Endothelial cell of umbilical vein (primary cell): ENCODE data around the gene KCNH2.

Experiments used
- EZH2 ChIP-seq: IDR thresholded peaks from 2 replicates; pipeline ENCODE4 v1.6.1; 2012; ENCODE audit warnings: borderline replicate concordance, low read depth, mild to moderate bottlenecking, moderate library complexity, low read length, inconsistent platforms; ENCODE audit not compliant: severe bottlenecking
- JUN ChIP-seq: IDR thresholded peaks from 2 replicates; pipeline ENCODE4 v1.6.1; 2011; ENCODE audit warnings: borderline replicate concordance, low read depth; ENCODE audit not compliant: insufficient read length, insufficient read depth
- POLR2A ChIP-seq: IDR thresholded peaks from 2 replicates; pipeline ENCODE4 v1.6.1; 2012; ENCODE audit warnings: low read depth, mild to moderate bottlenecking, control low read depth, low read length
- POLR2AphosphoS5 ChIP-seq: IDR thresholded peaks from 2 replicates; pipeline ENCODE4 v1.6.1; 2012; ENCODE audit warnings: low read depth, mild to moderate bottlenecking, control low read depth, low read length, moderate library complexity; ENCODE audit not compliant: insufficient read depth
- TF ChIP-seq, protein P1 (sequence below), 2 donors: IDR thresholded peaks; 1 replicate in 1 of 2; 2 replicates in 1 of 2; pipeline ENCODE4 v1.5.1; 2011; ENCODE audit warnings: low read length in 2 of 2, mild to moderate bottlenecking in 2 of 2, moderate library complexity in 2 of 2, control low read depth in 1 of 2, inconsistent platforms in 1 of 2, low read depth in 1 of 2; ENCODE audit not compliant: insufficient read depth in 1 of 2; ENCODE audit errors: extremely low read depth in 1 of 2
- TF ChIP-seq, protein P2 (sequence below): IDR thresholded peaks from 2 replicates; pipeline ENCODE4 v1.6.1; 2011; ENCODE audit not compliant: insufficient read depth, insufficient read length

DNA sequence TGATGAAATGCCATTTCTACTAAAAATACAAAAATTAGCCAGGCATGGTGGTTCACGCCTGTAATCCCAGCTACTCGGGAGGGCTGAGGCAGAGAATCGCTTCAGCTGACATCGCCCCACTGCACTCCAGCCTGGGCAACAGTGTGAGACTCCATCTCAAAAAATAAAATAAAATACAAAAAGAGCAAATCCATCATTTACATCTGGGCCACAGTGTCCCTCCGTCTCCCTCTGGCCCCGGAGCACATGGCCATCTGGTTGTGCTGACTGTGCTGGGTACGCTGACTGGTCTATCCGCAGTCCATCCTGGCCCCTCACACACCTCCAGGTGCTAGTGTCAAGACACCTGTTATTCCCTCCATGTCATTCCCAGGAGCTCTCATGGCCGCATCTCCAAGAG lies 42.1 kb downstream of the KCNH2 start:
- TF ChIP-seq, protein P1, sequence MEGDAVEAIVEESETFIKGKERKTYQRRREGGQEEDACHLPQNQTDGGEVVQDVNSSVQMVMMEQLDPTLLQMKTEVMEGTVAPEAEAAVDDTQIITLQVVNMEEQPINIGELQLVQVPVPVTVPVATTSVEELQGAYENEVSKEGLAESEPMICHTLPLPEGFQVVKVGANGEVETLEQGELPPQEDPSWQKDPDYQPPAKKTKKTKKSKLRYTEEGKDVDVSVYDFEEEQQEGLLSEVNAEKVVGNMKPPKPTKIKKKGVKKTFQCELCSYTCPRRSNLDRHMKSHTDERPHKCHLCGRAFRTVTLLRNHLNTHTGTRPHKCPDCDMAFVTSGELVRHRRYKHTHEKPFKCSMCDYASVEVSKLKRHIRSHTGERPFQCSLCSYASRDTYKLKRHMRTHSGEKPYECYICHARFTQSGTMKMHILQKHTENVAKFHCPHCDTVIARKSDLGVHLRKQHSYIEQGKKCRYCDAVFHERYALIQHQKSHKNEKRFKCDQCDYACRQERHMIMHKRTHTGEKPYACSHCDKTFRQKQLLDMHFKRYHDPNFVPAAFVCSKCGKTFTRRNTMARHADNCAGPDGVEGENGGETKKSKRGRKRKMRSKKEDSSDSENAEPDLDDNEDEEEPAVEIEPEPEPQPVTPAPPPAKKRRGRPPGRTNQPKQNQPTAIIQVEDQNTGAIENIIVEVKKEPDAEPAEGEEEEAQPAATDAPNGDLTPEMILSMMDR (IDR thresholded peaks at IDR 0.05; ENCODE audit: extremely low read depth in 1 of 2, insufficient read depth in 1 of 2, low read depth in 1 of 2, low read length in 2 of 2) = no peak
- no peak for TF ChIP-seq POLR2AphosphoS5
- TF ChIP-seq JUN = no peak
- no peak for TF ChIP-seq POLR2A
- no peak for TF ChIP-seq EZH2
- TF ChIP-seq, protein P2, sequence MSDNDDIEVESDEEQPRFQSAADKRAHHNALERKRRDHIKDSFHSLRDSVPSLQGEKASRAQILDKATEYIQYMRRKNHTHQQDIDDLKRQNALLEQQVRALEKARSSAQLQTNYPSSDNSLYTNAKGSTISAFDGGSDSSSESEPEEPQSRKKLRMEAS = no peak
